ENCODE results near the gene VPS26A.
"Not testable (repeated sequence)": the region's sequence is repeated elsewhere in the genome, so short reads cannot be mapped to it uniquely, and the experiment has no call there.

DNA sequence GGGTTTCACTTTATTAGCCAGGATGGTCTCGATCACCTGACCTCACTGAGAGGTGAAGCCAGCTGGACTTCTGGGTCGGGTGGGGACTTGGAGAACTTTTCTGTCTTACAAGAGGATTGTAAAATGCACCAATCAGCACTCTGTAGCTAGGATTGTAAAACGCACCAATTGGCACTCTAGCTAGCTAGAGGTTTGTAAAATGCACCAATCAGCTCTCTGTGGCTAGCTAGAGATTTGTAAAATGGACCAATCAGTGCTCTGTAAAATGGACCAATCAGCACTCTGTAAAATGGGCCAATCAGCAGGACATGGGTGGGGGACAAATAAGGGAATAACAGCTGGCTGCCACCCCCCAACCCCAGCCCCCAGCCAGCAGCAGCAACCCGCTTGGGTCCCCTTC is 51.3 kb downstream of the VPS26A start:
- not testable (repeated sequence) for TF ChIP-seq POLR2A (IDR thresholded peaks at IDR 0.05; ENCODE audit: low read length); GATA1 (IDR thresholded peaks at IDR 0.05; ENCODE audit: low read depth, low read length)
